Measurements from ENCODE around the gene ROBO1. TPM values are rescaled to one million over a fixed set of nuclear protein-coding genes. Genes with fewer than 3 reads are reported as not detected.
"Not testable (repeated sequence)": the region's sequence is repeated elsewhere in the genome, so short reads cannot be mapped to it uniquely, and the experiment has no call there.

ROBO1 gene
- total RNA-seq, 1 donor, result 69.8 TPM

DNA sequence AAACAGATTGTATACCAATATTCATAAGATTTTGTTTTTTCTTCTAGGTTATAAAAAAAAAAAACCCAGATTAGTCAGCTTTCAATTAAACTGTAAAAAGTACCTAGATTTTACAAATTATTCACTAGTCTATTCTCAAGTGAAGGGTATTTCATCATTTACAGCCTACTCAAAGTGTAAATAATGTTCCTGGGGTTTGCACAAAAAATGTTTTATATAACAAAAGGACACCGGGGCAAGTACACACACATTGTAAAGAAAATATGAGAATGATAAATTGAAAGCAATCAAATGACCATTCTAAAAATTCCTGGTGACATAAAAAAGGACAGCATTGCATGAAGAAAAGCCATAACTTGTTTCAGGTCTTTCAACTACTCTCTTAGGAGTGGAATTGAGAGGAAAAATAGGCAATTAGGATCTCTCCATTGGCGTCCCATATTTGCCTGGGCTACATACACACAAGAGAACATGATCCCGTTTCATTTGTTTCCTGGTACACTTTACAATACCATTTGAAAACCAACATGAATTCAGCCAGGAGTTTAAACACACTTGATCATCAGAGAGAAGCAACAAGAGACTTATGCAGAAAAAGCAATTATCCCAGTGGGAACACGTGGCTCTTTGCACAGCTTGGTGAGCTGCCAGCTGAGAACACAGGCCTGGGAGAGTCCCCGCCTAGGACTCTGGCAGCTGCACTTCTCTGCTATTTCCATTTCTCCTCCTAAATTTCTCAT, 1039.2 kb downstream of the ROBO1 start:
- Histone ChIP-seq H4K20me1 (ENCODE audit: insufficient read depth, low read length) (no peaks in the 10 kb centered on the region), H3K27ac (ENCODE audit: low read depth, low read length) (no peak overlapping the region), H3K27me3 (ENCODE audit: insufficient read depth, low read length) (no peaks in the 10 kb centered on the region), H2AFZ (ENCODE audit: low read length) (no peak overlapping the region), H3K79me2 (ENCODE audit: insufficient read depth, low read length) (no peaks in the 10 kb centered on the region), H3K36me3 (ENCODE audit: insufficient read depth, low read length) (no peaks in the 10 kb centered on the region), H3K4me3 (ENCODE audit: insufficient read depth, low read length) (no peak overlapping the region), H3K4me1 (ENCODE audit: insufficient read depth, low read length) (peaks cover 7% of the 10 kb centered on the region), H3K9me3 (ENCODE audit: low read depth, low read length) (no peaks in the 10 kb centered on the region), H3K4me2 (ENCODE audit: insufficient read depth, low read length) (no peak overlapping the region)
- TF ChIP-seq, protein P1, sequence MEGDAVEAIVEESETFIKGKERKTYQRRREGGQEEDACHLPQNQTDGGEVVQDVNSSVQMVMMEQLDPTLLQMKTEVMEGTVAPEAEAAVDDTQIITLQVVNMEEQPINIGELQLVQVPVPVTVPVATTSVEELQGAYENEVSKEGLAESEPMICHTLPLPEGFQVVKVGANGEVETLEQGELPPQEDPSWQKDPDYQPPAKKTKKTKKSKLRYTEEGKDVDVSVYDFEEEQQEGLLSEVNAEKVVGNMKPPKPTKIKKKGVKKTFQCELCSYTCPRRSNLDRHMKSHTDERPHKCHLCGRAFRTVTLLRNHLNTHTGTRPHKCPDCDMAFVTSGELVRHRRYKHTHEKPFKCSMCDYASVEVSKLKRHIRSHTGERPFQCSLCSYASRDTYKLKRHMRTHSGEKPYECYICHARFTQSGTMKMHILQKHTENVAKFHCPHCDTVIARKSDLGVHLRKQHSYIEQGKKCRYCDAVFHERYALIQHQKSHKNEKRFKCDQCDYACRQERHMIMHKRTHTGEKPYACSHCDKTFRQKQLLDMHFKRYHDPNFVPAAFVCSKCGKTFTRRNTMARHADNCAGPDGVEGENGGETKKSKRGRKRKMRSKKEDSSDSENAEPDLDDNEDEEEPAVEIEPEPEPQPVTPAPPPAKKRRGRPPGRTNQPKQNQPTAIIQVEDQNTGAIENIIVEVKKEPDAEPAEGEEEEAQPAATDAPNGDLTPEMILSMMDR (IDR thresholded peaks at IDR 0.05; ENCODE audit: extremely low read depth, low read depth, low read length), result no peak
- DNase-seq (ENCODE audit: insufficient read length, low spot score, missing footprints), result no peak

DNA sequence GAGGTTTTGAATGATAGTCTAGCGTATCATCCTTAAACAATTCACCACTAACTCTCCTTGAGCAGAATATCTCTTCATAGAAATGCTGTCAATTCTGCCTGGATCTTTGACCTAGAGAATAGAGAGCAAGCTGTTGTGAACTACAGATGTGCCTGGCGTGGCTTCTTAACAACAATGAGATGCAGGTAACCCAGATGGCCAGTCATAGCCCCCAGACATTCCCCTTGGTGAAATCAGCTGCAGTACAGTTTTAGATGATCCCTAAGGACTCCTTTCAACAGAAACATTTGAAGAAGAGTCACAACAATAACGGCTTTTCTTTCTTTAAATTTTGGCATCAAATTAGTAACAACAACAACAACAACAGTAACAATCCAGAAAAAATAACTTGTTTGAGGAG, 1041.3 kb downstream of the ROBO1 start:
- no peak overlapping the region for H2AFZ ChIP-seq (ENCODE audit: low read length)
- H3K79me2 ChIP-seq (ENCODE audit: insufficient read depth, low read length), result no peaks in the 10 kb centered on the region
- no peak overlapping the region for H3K27ac ChIP-seq (ENCODE audit: low read depth, low read length)
- no peaks in the 10 kb centered on the region for H4K20me1 ChIP-seq (ENCODE audit: insufficient read depth, low read length)
- H3K27me3 ChIP-seq (ENCODE audit: insufficient read depth, low read length), result no peaks in the 10 kb centered on the region
- TF ChIP-seq, protein P1 (IDR thresholded peaks at IDR 0.05; ENCODE audit: extremely low read depth, low read depth, low read length), result no peak
- no peaks in the 10 kb centered on the region for H3K36me3 ChIP-seq (ENCODE audit: insufficient read depth, low read length)
- no peaks in the 10 kb centered on the region for H3K9me3 ChIP-seq (ENCODE audit: low read depth, low read length)
- no peak overlapping the region for H3K4me2 ChIP-seq (ENCODE audit: insufficient read depth, low read length)
- DNase-seq (ENCODE audit: insufficient read length, low spot score, missing footprints), result no peak
- H3K4me3 ChIP-seq (ENCODE audit: insufficient read depth, low read length), result no peak overlapping the region
- peaks cover 6% of the 10 kb centered on the region for H3K4me1 ChIP-seq (ENCODE audit: insufficient read depth, low read length)

DNA sequence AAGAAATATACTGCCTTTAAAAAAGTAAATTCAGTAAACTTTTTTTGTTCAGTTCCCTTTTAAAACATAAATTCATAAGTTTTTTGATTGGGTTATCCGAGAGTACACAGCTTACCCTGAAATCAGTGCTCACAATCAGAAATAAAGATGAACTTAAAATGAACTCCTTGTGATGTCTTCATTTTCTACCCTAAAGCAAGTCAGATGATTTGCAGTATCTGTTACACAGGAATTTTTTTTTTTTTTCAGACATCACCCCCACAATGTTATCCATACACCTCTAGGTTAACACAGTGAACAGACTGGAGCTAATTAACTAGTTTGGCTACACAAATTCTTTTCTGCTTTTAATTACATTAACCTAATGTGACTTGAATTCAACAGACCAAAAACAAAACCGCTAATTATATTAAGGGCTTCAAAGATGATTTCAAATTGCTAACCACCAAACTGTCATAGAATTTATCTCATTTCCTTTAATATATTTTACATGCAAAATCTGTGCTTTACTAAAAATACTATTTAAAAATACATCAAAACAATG, 1042.0 kb downstream of the ROBO1 start:
- H3K4me1 ChIP-seq (ENCODE audit: insufficient read depth, low read length), result peaks cover 6% of the 10 kb centered on the region
- TF ChIP-seq, protein P1 (IDR thresholded peaks at IDR 0.05; ENCODE audit: extremely low read depth, low read depth, low read length), result no peak
- H3K4me2 ChIP-seq (ENCODE audit: insufficient read depth, low read length), result no peak overlapping the region
- no peaks in the 10 kb centered on the region for H3K79me2 ChIP-seq (ENCODE audit: insufficient read depth, low read length)
- no peak for DNase-seq (ENCODE audit: insufficient read length, low spot score, missing footprints)
- H4K20me1 ChIP-seq (ENCODE audit: insufficient read depth, low read length), result no peaks in the 10 kb centered on the region
- no peak overlapping the region for H3K27ac ChIP-seq (ENCODE audit: low read depth, low read length)
- H3K9me3 ChIP-seq (ENCODE audit: low read depth, low read length), result no peaks in the 10 kb centered on the region
- H2AFZ ChIP-seq (ENCODE audit: low read length), result no peak overlapping the region
- no peaks in the 10 kb centered on the region for H3K27me3 ChIP-seq (ENCODE audit: insufficient read depth, low read length)
- no peaks in the 10 kb centered on the region for H3K36me3 ChIP-seq (ENCODE audit: insufficient read depth, low read length)
- H3K4me3 ChIP-seq (ENCODE audit: insufficient read depth, low read length), result no peak overlapping the region

DNA sequence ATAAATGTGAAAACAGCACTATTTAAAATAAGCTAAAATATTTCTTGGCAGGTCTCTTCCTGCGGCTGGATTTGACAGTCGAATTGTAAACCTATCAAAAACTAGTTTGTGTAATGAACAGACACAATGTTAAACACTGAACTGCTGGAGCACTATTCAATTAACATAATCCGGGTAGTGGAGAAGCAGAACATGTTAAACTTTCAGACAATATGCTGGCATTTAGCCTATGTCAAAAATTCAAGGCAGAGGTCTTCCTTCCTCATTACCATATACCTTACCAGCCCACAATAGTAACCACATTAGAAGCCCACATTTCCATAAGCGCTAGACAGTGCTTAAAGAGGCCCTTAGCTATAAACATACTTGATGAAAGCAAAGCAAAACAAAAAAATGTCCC, 1042.9 kb downstream of the ROBO1 start:
- Histone ChIP-seq H2AFZ (ENCODE audit: low read length) (peak overlapping the region; percentile 3), H4K20me1 (ENCODE audit: insufficient read depth, low read length) (no peaks in the 10 kb centered on the region), H3K4me1 (ENCODE audit: insufficient read depth, low read length) (peaks cover 6% of the 10 kb centered on the region), H3K79me2 (ENCODE audit: insufficient read depth, low read length) (no peaks in the 10 kb centered on the region), H3K4me2 (ENCODE audit: insufficient read depth, low read length) (no peak overlapping the region), H3K9me3 (ENCODE audit: low read depth, low read length) (no peaks in the 10 kb centered on the region), H3K4me3 (ENCODE audit: insufficient read depth, low read length) (no peak overlapping the region), H3K36me3 (ENCODE audit: insufficient read depth, low read length) (no peaks in the 10 kb centered on the region), H3K27me3 (ENCODE audit: insufficient read depth, low read length) (no peaks in the 10 kb centered on the region), H3K27ac (ENCODE audit: low read depth, low read length) (no peak overlapping the region)
- TF ChIP-seq, protein P1 (IDR thresholded peaks at IDR 0.05; ENCODE audit: extremely low read depth, low read depth, low read length), result no peak
- no peak for DNase-seq (ENCODE audit: insufficient read length, low spot score, missing footprints)

DNA sequence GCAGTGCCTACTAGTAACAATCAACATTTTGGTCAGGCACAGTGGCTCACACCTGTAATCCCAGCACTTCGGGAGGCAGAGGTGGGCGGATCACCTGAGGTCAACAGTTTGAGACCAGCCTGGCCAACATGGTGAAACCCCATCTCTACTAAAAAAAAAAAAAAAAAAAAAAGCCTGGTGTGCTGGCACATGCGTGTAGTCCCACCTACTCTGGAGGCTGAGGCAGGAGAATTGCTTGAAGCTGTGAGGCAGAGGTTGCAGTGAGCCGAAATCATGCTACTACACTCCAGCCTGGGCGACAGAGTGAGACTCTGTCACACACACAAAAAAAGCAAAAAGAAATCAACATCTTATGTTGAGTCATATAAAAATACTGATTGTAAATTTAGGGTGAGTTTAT, 1043.4 kb downstream of the ROBO1 start:
- not testable (repeated sequence) for H3K4me2 ChIP-seq (ENCODE audit: insufficient read depth, low read length); H2AFZ ChIP-seq (ENCODE audit: low read length); H3K4me3 ChIP-seq (ENCODE audit: insufficient read depth, low read length)

More for the DNA sequence above, 1043.4 kb downstream of the ROBO1 start:
- not testable (repeated sequence) for H3K27me3 ChIP-seq (ENCODE audit: insufficient read depth, low read length); DNase-seq (ENCODE audit: insufficient read length, low spot score, missing footprints); H3K4me1 ChIP-seq (ENCODE audit: insufficient read depth, low read length); H3K36me3 ChIP-seq (ENCODE audit: insufficient read depth, low read length); H3K27ac ChIP-seq (ENCODE audit: low read depth, low read length); H4K20me1 ChIP-seq (ENCODE audit: insufficient read depth, low read length); H3K79me2 ChIP-seq (ENCODE audit: insufficient read depth, low read length); H3K9me3 ChIP-seq (ENCODE audit: low read depth, low read length)
